GM21381 (cell line): ENCODE results near the gene ZRANB3.
"Not testable (repeated sequence)": the region's sequence is repeated elsewhere in the genome, so short reads cannot be mapped to it uniquely, and the experiment has no call there.

ENCODE experiments used
- ATAC-seq: cut with Tn5 transposase; IDR thresholded peaks from one replicate; pipeline ENCODE4 v1.9.1; 2021; ENCODE audit warnings: mild to moderate bottlenecking, moderate library complexity; ENCODE audit not compliant: unreplicated experiment

ZRANB3 gene

DNA sequence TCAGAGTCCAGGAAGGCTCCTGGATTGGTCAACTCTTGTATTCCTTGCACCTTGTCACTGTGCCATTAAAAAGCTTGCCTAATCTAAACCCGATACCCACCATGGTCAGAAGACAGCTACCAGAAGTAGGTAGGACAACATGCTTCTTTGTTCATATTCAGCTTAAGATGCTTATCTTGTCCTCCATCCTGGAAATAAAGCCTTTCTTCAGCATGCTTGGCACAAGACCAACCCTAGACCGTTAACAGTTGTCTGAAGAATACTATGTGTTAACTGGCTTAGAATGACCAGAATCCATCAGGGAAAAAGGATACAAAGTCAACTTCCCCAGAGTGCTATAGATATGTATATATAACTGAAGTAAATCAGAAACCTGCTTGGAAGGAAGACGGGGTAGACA is 193.9 kb downstream of the ZRANB3 start:
- ATAC-seq, result no peak

DNA sequence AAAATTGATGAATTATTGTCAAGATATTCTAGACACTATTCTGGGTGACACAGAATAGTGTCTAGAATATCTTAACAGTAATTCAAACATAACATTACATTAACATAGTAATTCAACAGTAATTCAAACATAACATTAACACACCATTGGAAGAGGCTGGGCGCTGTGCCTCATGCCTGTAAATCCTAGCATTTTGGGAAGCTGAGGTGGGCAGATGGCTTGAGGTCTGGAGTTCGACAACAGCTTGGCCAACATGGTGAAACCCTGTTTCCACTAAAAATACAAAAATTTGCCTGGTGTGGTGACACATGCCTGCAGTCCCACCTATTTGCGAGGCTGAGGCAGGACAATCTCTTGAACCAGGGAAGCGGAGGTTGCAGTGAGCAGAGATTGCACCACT is 195.8 kb downstream of the ZRANB3 start:
- ATAC-seq, result no peak

DNA sequence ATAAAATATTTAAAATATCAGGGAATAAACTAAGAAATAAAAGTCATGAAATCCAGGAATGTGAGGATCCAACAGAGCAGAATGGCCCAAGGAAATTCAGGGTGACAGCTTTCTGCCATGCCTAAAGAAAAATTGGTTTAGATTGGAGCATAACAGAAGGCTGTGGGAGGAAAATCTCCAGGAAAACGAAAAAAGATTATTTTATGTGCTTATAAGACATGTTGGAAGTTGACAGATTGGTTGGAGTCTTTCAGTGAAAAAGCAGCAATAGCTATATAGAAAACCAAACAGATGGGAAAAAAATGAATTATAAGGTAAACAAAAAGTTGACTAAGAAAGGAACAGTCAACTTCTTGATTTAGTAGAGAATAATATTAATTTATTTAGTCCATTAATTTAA is 203.9 kb downstream of the ZRANB3 start:
- ATAC-seq, result no peak

DNA sequence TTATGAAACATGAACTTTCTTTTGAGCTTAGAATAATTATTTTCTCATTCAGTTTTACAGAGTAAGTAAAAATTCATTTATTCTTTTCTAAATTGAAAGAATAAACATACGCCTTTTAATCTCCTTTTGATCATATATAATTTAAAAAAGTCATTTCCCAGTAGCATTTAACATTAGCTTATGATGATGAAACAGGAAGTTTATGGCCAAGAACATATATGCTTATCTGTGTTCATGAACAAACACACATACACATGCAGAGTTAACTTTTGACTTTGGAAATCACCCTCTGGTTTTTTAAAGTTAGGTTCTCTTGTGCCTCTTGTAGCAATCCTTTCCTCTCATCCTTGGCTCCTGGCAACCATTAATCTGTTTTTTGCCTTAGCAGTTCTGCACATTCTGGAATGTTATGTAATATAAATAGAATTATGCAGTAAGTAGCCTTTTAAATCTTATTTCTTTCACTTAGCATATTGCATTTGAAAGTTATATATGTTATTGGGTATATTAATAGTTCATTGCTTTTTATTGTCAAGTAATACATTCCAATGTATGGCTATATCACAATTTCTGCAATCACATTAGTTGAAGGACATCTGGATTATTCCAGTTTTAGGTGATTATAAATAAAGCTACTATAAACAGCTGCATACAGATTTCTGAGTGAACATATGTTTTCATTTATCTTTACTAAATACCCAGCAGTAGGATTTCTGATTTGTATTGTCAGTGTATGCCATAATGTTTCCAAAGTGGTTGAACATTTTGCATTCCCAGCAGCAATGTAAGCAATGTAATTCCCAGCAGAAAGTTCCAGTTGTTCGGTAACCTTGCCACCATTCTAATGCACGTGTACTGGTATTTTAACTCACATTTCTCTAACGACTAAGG is 210.3 kb downstream of the ZRANB3 start:
- no peak for ATAC-seq

DNA sequence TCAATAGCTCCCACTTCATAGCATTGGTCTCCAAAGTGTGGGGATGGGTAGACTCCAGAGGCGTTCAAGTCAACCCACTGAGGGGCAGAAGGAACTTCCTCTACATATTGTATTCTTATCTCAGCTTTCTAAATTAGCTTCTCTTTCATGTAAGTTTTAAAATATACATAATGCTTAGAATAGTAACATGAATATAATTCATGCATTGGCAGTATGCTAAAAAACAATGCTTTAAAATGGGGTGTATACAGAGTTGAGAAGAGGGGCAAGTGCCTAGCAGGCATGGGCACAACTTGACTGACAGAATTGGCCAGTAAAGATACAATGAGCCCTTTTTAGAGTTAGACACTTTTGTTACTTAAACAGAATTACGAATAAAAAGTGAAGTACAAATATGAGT is 212.2 kb downstream of the ZRANB3 start:
- ATAC-seq, result no peak

DNA sequence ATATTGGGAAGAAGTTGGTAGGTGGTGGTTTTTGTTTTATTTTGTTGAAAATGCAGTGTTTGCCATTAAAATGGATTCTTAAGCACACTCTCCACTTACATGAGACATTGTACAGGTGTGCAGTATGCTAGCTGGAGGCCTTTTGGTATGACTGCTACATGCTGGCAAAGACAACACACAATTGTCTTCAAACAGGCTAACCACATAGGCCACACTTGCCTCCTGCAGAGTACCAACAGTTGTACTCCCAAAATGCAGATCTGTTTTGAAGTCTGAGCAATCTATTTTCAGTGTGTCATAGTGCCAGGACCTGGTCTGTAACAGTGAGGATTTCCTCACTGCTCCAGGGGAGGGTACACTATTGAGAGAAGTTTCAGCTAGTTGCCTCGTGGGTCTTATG is 213.6 kb downstream of the ZRANB3 start:
- no peak for ATAC-seq

DNA sequence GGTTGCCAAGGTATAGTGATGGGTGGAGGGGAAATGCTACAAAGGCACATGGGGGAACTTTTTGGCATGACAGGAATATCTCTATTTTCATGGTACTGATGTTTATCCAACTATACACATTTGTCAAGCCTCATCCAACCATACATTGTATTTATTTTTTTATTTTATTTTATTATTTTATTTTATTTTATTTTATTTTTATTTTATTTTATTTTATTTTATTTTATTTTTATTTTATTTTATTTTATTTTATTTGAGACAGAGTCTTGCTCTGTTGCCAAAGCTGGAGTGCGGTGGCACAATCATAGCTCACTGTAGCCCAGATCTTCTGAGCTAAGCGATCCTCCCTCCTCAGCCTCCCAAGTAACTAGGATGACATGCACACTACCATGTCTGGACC is 219.1 kb downstream of the ZRANB3 start:
- no peak for ATAC-seq

DNA sequence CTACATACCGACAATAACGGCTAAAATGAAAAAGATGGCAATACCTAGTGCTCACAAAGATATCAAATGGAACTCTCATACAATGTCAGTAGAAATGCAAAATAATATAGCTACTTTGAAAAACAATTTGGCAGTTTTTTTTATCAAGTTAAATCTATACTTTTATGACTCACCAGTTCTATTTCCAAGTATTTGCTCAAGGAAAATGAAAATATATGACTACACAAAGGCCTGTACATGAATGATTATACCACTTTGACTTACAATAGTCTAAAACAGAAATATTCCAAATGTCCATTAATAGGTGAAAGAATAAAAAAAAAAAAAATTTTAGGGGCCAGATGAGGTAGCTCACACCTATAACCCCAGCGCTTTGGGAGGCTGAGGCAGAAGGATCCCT is 219.8 kb downstream of the ZRANB3 start:
- ATAC-seq, result no peak

DNA sequence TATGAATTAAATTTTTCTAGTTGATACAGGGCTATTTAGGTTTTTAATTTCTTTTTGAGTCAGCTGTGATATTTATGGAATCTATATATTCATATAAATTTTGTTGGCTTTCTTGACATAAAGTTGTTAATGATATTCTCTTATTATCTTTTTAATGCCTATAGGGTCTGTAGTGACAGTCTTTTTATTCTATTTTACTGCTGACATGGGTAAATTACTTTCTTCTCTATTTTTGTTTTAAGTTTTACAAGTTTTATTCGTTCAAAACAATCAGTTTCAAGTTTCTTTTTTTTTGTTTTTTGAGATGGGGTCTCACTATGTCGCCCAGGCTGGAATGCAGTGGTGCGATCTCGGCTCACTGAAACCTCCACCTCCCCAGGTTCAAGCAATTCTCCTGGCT is 226.3 kb downstream of the ZRANB3 start:
- ATAC-seq, result no peak

DNA sequence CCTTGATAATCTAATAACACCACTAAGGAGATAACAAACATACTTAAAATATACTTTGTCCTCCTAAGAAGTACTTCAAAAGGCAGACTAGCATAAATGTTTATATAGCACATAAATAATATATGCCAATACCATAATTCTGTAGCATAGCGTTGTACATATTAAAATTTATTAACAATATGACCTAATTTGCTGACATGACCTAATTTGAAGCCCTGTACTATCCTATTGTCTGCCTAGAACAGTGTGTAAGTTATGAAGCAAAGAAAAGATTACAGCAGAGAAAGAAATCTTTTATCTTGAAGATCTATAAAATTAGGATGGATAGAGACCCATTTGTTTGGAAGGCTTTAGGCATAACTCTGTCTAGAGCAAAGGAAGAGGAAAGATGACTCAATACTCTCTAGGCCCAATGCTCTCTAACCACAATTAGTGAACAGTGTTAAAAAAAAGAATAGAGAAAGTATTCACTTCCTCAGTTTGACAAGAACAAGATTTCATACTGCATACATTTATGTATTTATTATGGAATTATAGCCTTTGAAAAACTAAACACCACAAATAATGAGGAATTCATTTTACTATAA is 231.3 kb downstream of the ZRANB3 start:
- ATAC-seq, result peak; percentile 71

DNA sequence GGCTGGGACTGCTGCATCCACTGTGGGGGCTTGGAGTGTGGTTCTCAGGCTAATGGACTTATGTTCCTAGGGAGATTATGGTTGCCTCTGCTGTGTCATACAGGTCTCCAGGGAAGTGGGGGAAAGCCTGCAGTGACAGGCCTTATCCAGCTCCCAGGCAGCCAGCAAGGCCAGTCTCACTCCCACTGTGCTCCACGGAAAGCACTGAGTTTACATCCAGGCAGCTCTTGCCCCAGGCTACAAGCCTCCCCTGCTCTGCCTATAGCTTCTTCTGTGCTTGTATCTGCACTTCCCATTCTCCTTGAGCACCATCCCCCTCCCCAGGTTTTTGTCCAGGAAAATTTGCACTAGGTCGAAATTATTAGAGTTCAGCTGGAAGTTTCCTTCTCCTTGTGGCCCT is 231.9 kb downstream of the ZRANB3 start:
- no peak for ATAC-seq

DNA sequence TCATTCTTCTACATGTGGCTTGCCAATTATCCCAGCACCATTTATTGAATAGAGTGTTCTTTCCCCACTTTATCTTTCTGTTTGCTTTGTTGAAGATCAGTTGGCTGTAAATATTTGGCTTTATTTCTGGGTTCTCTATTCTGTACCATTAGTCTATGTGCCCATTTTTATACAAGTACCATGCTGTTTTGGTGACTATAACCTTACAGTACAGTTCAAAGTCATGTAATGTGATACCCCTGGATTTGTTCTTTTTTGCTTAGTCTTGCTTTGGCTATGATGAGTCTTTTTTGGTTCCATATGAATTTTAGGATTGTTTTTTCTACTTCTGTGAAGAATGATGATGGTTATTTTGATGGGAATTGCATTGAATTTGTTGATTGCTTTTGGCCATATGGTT is 243.9 kb downstream of the ZRANB3 start:
- ATAC-seq, result not testable (repeated sequence)

DNA sequence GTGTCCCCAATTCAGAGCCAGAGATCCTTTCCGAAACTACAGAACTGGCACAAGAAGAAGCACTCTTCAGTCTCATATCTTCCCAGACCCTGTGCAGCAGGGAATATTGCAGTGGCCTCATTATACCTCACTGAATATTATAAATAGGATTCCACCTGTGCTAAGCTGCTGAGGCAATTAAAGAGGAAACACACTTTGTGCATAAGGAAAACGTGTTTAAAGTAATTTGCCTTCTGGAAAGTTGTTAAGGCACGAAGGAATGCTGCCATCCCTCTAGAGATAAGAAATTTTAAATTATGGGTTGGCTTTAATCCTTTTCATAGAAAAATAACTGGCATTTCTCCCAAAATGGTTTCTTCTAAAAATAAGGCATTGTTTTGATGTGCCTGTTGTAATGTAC is 245.6 kb downstream of the ZRANB3 start:
- no peak for ATAC-seq

DNA sequence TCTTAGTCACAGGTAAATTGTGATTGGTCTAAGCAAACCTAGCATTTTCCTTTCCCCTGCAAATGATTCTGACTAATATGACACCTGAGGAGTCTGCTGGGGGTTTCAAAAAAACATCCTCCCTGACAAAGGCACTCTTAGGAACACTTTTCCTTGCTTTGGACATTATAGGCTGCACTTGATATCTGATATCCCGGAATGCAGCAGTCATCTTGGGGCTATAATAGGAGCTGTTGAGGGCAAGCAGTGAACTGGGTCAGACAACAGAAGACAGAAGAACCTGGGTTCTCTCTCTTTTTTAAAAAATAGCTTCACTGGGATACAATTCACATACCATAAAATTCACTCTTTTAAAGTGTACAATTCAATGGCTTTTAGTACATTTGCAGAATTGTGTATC is 249.6 kb downstream of the ZRANB3 start:
- ATAC-seq, result no peak

DNA sequence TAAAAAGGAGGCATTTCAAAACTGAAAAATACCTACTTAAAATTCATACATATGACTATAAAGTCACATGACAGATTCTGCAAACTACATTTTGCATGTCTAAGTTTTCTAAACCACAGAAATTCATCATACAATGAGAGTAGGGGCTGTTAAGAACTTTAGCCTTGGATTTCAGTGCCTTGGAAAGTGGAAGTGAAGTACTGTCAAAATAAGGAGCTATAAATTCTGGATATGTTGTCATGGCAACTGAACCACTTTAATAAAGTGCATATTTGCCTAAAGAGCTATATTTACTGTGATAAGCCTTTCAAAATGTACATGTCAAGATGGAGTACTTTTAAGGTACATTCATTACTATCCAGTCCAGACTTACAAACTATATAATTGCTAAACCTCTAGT is 251.8 kb downstream of the ZRANB3 start:
- no peak for ATAC-seq

DNA sequence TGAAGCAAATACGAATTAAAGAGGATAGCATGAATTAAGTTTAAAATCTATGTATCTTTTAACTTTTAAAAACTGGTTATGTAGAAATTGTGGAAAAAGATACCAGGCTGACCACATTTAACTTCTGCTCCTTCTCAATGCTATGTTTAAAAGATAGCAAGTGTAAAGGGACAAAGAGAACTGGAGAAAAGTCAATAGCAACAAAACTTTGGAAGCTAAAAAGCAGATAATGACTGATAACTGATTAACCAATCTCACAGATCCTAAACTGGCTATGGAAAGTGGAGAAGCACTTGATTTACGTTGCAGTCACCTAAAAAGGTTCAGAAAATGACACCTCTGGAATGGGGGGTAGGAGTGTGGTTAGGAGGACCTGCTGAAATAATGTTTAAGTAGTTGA is 254.5 kb downstream of the ZRANB3 start:
- ATAC-seq, result no peak

DNA sequence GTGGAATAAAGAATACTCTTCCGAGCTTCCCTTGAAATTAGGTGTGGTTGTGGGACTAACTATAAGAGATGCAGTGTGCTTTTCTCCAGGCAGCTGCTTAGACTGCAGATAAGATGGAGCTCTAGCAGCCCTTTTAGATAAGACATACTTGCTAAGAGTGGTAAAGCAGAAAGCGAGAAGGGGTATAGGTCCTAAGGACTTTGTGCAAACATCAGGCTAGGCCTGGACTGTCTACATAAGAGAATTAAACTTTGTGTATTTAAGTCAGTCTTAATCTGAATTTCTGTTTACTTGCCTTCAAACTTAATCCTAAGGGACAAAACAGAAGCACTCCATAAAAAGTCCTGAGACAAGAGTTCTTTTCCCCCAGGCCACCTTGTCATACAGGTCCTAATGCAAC is 260.0 kb downstream of the ZRANB3 start:
- no peak for ATAC-seq

DNA sequence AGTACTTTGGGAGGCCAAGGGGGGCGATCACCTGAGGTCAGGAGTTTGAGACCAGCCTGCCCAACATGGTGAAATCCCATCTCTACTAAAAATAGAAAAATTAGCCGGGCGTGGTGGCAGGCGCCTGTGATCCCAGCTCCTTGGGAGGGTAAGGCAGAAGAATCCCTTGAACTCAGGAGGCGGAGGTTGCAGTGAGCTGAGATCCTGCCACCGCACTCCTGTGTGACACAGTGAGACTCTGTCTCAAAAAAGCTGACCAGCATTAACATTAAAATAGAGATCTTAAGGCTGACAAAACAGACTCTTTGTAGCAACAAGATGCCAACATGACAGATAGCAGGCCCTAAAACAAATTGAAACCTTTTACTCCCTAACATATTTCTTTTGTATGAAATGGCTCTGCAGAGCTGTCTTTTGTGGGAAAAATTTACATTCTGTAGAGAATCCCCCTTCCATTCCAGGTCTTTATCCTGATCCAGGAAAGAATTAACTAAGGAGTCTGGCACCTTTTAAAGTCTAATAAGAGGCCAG is 265.0 kb downstream of the ZRANB3 start:
- ATAC-seq, result no peak

DNA sequence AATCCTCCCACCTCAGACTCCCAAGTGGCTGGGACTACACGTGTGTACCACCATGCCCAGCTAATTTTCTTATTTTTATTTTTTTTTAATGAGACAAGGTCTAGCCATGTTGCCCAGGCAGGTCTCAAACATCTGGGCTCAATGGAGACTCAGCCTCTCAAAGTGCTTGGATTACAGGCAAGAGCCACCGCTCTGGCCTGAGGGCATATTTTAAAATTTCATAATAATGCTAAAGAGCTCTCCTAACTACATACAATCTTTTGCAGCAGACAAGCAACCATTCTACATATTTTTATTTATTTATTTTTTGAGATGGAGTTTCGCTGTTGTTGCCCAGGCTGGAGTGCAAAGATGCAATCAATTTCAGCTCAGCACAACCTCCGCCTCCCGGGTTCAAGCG is 271.9 kb downstream of the ZRANB3 start:
- no peak for ATAC-seq

DNA sequence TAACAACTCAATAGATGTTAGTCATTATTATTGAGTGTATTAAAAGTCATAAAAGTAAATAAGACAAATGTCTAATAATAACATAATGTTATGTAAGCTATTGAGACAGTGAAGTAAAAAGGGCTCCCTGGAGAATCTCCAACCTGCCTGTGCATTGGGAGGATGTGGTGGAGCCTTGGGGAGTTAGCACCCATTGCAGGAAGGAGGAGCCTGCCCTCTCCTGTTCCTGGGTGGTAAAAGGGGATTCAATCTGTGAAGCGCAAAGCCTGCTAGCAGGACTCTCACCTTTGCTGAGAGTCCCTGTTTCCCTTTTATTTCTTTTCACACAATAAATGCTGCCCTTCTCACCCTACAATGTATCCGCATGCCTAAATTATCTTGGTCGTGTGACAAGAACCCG is 272.8 kb downstream of the ZRANB3 start:
- no peak for ATAC-seq

DNA sequence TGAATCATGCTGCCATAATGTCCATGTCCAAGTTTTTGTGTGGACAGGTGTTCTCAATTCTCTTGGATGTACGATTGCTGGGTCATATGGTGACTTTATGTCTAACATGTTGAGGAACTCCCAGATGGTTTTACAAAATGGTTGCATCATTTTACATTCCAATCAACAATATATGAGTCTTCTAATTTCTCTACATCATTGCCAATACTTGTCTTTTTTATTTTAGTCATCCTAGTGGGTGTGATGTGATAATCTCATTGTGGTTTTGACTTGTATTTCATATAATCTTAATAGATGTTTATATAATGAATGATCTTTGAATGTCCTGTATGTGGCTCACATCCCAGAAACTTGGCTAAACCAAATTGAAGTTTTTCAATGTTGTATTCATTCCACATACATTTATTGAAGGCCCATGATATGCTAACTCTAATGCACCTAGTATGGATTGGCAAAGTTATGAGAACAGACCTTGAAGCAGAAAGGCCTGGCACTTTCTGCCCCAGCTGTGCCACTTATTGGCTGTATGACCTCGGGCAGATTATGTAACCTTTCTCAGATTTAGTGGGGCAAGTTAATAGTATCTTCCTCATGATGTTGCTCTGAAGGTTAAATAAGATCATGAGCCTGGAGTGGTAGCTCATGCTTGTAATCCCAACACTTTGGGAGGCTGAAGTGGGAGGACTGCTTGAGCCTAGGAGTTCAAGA is 273.5 kb downstream of the ZRANB3 start:
- ATAC-seq, result no peak
